Stomach smooth muscle (tissue), 2 donors: ENCODE data around the gene CCDC59.
"Not testable (repeated sequence)": the region's sequence is repeated elsewhere in the genome, so short reads cannot be mapped to it uniquely, and the experiment has no call there.

Experiments used
- H3K27ac ChIP-seq: one replicate; pipeline ENCODE4 v1.7.0; 2013; ENCODE audit warnings: mild to moderate bottlenecking, low read length, inconsistent platforms
- H3K27me3 ChIP-seq, 2 donors: one replicate each; pipeline ENCODE4 v1.7.0; 2013; ENCODE audit warnings: low read length in 2 of 2; ENCODE audit not compliant: insufficient read depth in 2 of 2, control insufficient read depth in 1 of 2
- H3K36me3 ChIP-seq, 2 donors: one replicate each; pipeline ENCODE4 v1.7.0; 2013; ENCODE audit warnings: low read length in 2 of 2; ENCODE audit not compliant: control insufficient read depth in 2 of 2, insufficient read depth in 2 of 2
- H3K4me1 ChIP-seq: one replicate; pipeline ENCODE4 v1.7.0; 2013; ENCODE audit warnings: low read length; ENCODE audit not compliant: control insufficient read depth, insufficient read depth
- H3K4me3 ChIP-seq, 2 donors: one replicate each; pipeline ENCODE4 v1.7.0; 2013; ENCODE audit warnings: low read length in 2 of 2
- H3K9ac ChIP-seq, 2 donors: one replicate each; pipeline ENCODE4 v1.7.0; 2013; ENCODE audit warnings: low read length in 2 of 2, mild to moderate bottlenecking in 1 of 2
- H3K9me3 ChIP-seq, 2 donors: one replicate each; pipeline ENCODE4 v1.7.0; 2013; ENCODE audit warnings: low read length in 2 of 2; ENCODE audit not compliant: control insufficient read depth in 2 of 2
- donor health status: healthy.
- donor health status: Pancreatic carcinoma.

The CCDC59 gene

GRCh38 chr12:82361461-82361915 lies 3.3 kb upstream of the CCDC59 start:
- no peak overlapping the region for H3K9ac ChIP-seq
- H3K27me3 ChIP-seq: no peaks in the 10 kb centered on the region
- H3K9me3 ChIP-seq: no peaks in the 10 kb centered on the region
- H3K4me1 ChIP-seq: peaks cover 17% of the 10 kb centered on the region
- no peak overlapping the region for H3K27ac ChIP-seq
- peaks cover 0 to under 1% of the 10 kb centered on the region in 2 donors for H3K36me3 ChIP-seq
- no peak overlapping the region for H3K4me3 ChIP-seq

GRCh38 chr12:82360834-82361233 lies 2.6 kb upstream of the CCDC59 start:
- H3K9ac ChIP-seq, H3K27me3 ChIP-seq, H3K36me3 ChIP-seq, H3K27ac ChIP-seq, H3K4me3 ChIP-seq, H3K9me3 ChIP-seq: not testable (repeated sequence)
- peaks cover 17% of the 10 kb centered on the region for H3K4me1 ChIP-seq

- Histone ChIP-seq H3K36me3 (peaks cover 0 to 9% of the 10 kb centered on the region in 2 donors), H3K4me1 (peaks cover 17% of the 10 kb centered on the region), H3K27me3 (no peaks in the 10 kb centered on the region), H3K9me3 (no peaks in the 10 kb centered on the region), H3K27ac (peak overlapping the region; percentile 93), H3K4me3 (peak overlapping the region; percentile 54 to 99), H3K9ac (peak overlapping the region; percentile 84 to 93)
Observed at GRCh38 chr12:82359115-82359478, 910 bp upstream of the CCDC59 start.

GRCh38 chr12:82357845-82358199 lies 365 bp downstream of the CCDC59 start:
- no peaks in the 10 kb centered on the region for H3K27me3 ChIP-seq
- H3K4me3 ChIP-seq: peak overlapping the region; percentile 76 to 99
- H3K27ac ChIP-seq: peak overlapping the region; percentile 93
- H3K36me3 ChIP-seq: peaks cover 8 to 9% of the 10 kb centered on the region in 2 donors
- peaks cover 17% of the 10 kb centered on the region for H3K4me1 ChIP-seq
- H3K9me3 ChIP-seq: no peaks in the 10 kb centered on the region
- peak overlapping the region; percentile 93 to 100 for H3K9ac ChIP-seq

- H3K36me3 ChIP-seq: peaks cover 8 to 9% of the 10 kb centered on the region in 2 donors
- no peak overlapping the region for H3K27ac ChIP-seq
- peak overlapping the region; percentile 76 to 99 for H3K4me3 ChIP-seq
- no peaks in the 10 kb centered on the region for H3K27me3 ChIP-seq
- H3K9me3 ChIP-seq: no peaks in the 10 kb centered on the region
- peaks cover 17% of the 10 kb centered on the region for H3K4me1 ChIP-seq
- H3K9ac ChIP-seq: peak overlapping the region; percentile 93 to 100
Observed at GRCh38 chr12:82357340-82357739, 847 bp downstream of the CCDC59 start.

- Histone ChIP-seq H3K36me3 (peaks cover 13 to 18% of the 10 kb centered on the region in 2 donors), H3K4me1 (no peaks in the 10 kb centered on the region), H3K27me3 (no peaks in the 10 kb centered on the region), H3K4me3 (no peak overlapping the region), H3K27ac (no peak overlapping the region), H3K9ac (no peak overlapping the region), H3K9me3 (no peaks in the 10 kb centered on the region)
Observed at GRCh38 chr12:82351390-82351789, 6.8 kb downstream of the CCDC59 start.

GRCh38 chr12:82350161-82350560 lies 8.0 kb downstream of the CCDC59 start:
- Histone ChIP-seq H3K4me1 (no peaks in the 10 kb centered on the region), H3K9ac (no peak overlapping the region), H3K27ac (no peak overlapping the region), H3K27me3 (no peaks in the 10 kb centered on the region), H3K9me3 (no peaks in the 10 kb centered on the region), H3K36me3 (peaks cover 10 to 18% of the 10 kb centered on the region in 2 donors), H3K4me3 (no peak overlapping the region)

GRCh38 chr12:82329508-82329907 lies 28.7 kb downstream of the CCDC59 start:
- H3K9ac ChIP-seq: no peak overlapping the region
- H3K36me3 ChIP-seq: no peaks in the 10 kb centered on the region
- H3K4me1 ChIP-seq: no peaks in the 10 kb centered on the region
- no peak overlapping the region for H3K27ac ChIP-seq
- H3K9me3 ChIP-seq: no peaks in the 10 kb centered on the region
- no peak overlapping the region for H3K4me3 ChIP-seq
- H3K27me3 ChIP-seq: no peaks in the 10 kb centered on the region

GRCh38 chr12:82327861-82328260 lies 30.3 kb downstream of the CCDC59 start:
- H3K27me3 ChIP-seq: no peaks in the 10 kb centered on the region
- H3K9ac ChIP-seq: no peak overlapping the region
- H3K4me3 ChIP-seq: no peak overlapping the region
- H3K36me3 ChIP-seq: no peaks in the 10 kb centered on the region
- no peaks in the 10 kb centered on the region for H3K4me1 ChIP-seq
- H3K27ac ChIP-seq: no peak overlapping the region
- H3K9me3 ChIP-seq: no peaks in the 10 kb centered on the region

GRCh38 chr12:82326905-82327503 lies 31.2 kb downstream of the CCDC59 start:
- H3K4me1 ChIP-seq: no peaks in the 10 kb centered on the region
- no peaks in the 10 kb centered on the region for H3K9me3 ChIP-seq
- no peaks in the 10 kb centered on the region for H3K27me3 ChIP-seq
- H3K9ac ChIP-seq: no peak overlapping the region
- H3K36me3 ChIP-seq: no peaks in the 10 kb centered on the region
- no peak overlapping the region for H3K4me3 ChIP-seq
- H3K27ac ChIP-seq: no peak overlapping the region

GRCh38 chr12:82325540-82326336 lies 32.4 kb downstream of the CCDC59 start:
- H3K4me3 ChIP-seq: no peak overlapping the region
- no peak overlapping the region for H3K27ac ChIP-seq
- H3K27me3 ChIP-seq: no peaks in the 10 kb centered on the region
- H3K9me3 ChIP-seq: no peaks in the 10 kb centered on the region
- no peaks in the 10 kb centered on the region for H3K4me1 ChIP-seq
- H3K9ac ChIP-seq: no peak overlapping the region
- H3K36me3 ChIP-seq: no peaks in the 10 kb centered on the region
